Effector CD8-positive, alpha-beta T cell (primary cell): ENCODE measurements around the gene CDC5L.
"Not testable (repeated sequence)": the region's sequence is repeated elsewhere in the genome, so short reads cannot be mapped to it uniquely, and the experiment has no call there.

Source experiments
- DNase-seq: peaks from one replicate; lab custom pipeline; 2025; lab: John Stamatoyannopoulos, UW
- total RNA-seq, 4 experiments: gene quantifications; one replicate each; lab custom pipeline; 2026; lab: John Stamatoyannopoulos, UW

Gene CDC5L
- 115 to 131 (median 122) reads per million in 4 experiments for total RNA-seq

DNA sequence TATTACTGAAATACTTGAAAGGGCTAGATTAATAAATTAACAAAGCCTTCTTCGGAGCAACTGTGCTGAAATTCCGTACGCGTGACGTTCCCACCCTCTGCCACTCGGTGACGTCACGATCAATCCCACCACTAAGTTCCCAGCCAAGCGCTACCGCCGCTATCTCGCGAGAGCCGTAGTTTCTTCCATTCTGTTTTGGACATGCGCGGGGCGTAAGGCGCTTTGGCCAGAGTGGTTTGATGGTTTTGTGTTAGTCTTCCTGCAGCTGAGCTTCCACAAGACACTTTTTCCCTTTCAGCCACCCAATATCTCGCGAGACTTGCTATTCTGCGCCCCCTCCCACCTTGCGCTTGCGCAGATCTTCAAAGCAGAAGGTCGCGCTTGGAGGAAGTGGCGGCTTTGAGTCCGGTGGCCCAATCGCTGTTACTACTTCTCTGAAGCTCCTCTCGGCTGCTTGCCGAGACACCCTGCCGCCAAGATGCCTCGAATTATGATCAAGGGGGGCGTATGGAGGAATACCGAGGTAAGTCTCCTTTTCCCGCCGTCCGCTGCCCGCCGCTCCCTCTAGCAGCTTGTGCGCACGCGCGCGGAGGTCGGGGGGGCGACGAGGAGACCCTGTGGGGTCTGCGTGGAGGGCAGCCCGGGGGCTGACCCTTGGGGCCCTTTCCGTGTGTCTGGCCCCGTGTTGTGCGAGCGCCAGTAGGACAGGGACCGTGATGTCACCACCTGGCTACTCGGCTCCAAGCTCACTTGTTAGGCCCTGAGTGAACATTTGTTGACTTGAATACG lies at the start of gene CDC5L:
Gene CDC5L, plus strand, starts transcription at position 361 of the 789 bp plus-strand sequence. Its CDS starts 118 bp downstream, at position 479.
- peak; percentile 90 for DNase-seq

- DNase-seq, result peak; percentile 52
Observed at GRCh38 chr6:44338228-44339122, 49.0 kb upstream of the CDC5L start.

DNA sequence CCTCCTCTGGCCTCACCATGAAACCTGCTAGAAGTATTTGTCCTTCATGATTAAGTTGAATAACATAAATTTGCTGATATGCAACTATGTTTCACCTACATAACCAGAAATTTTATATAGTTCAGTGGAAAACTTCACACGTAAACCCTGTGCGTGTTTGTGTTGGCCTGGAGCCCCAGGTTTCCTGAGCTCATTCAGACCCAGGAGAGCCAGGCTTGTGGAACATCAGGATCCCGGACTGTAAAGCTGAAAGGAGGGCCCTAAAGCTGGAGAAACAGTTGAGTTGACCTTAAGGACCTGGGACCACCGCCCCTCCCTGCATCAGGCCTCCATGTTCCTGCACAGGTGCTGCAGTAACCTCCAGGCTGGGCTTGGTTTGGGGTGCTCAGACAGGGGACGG lies 48.2 kb upstream of the CDC5L start:
- no peak for DNase-seq

- DNase-seq, result no peak
Observed at GRCh38 chr6:44339763-44340625, 47.5 kb upstream of the CDC5L start.

DNA sequence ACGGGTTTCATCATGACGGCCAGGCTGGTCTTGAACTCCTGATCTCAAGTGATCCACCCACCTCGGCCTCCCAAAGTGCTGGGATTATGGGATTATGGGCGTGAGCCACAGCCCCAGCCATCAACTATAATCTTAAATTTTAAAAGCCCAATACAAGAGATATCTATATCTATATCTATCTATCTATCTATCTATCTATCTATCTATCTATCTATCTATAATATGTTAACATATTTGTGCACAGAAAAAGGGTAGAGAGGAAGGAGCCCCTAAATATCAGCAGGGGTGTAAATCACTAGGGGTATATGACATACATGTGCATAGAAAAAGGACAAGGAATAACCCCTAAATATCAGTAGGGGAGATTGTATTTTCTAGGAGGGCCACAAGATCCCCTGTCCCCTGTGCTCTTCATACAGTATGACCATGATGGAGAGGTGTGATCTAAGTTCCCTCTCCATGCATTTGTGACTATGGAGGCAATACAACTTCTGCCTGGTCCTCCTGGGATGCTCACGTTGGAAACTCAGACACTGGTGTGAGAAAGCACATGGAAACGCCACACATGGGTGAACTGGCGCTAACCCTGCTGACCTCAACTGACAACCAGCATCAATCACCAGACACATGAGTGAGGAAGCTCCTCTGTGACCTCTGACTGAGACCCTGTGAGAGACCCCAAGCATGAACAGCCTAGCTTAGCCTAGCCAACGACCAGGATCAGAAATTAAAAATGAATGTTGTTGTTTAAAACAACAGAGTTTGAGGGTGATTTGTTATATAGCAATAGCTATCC lies 46.2 kb upstream of the CDC5L start:
- DNase-seq, result no peak

GRCh38 chr6:44342052-44342451 lies 45.5 kb upstream of the CDC5L start:
- DNase-seq, result no peak

DNA sequence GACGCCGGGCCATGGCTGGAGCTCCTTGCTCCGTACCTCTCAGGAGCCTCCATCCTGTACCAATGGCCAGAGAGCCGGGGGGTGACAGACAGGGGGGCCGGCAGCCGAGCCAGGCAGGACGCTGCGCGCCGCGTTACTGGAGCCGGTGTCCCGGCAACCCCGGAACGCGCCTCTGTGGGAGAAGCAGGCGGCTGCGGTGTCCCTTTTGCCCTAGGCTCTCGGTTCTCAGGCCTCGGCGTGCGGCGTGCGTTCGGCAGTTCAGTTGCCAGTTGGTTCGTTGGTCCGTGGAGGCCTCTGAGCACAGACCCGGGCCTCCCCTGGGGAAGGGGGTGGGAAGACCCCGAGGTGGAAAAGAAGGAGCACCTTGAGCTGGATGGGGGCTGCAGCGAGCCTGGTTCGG lies 45.0 kb upstream of the CDC5L start, which contains the start of gene SPATS1:
Gene SPATS1, plus strand, starts transcription at position 162 of the 400 bp plus-strand sequence. CDS start 446 bp downstream, outside the sequence.
- no peak for DNase-seq

- not testable (repeated sequence) for DNase-seq
Observed at GRCh38 chr6:44346818-44347217, 40.7 kb upstream of the CDC5L start.

DNA sequence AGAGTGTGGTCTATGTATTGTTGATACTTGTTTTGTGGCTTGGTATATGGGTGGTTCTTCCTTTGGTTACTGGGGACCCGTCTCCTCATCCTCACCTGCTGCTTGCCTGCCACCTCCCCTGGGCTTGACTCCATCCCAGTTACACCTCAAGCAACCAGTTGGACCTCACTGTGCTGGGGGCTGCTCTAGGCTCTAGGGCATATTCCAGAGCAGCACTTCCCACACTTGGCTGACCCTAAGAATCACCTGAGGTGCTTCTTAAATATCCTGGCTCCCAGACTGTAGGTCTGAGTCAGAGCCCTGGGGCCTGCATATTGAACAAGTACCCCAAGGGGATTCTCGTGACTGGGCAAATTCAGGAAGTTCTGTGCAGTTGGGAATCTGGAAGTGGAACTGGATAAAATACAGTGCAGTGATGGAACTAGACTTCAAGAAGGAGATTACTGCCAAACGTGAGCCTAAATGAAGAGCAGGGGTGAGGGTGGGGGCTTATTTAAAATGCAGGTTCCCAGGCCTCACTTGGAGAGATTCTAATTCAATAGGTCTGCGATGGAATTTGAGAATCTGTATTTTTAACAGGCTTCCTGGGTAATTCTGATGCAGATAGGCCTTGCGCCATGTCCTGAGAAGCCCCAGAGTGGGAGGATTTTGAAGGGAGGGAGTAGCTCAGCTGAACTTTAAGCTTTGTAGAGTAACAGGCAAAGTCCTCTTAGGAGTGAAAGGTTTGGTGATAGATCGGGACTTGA lies 37.4 kb upstream of the CDC5L start:
- DNase-seq, result no peak

DNA sequence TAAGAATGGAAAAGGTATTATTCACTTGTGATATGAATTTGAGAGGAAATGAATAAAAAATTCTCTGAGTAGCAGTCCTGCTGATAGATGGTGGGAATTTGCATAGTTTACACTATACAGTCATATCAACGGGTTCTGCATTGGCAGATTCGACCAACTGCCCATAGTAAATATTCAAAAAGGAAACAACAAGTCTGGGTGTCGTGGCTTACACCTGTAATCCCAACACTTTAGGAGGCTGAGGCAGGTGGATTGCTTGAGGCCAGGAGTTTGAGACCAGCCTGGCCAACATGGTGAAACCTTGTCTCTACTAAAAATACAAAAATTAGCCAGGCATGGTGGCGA lies 36.9 kb upstream of the CDC5L start:
- DNase-seq, result not testable (repeated sequence)

GRCh38 chr6:44352259-44352658 lies 35.2 kb upstream of the CDC5L start:
- DNase-seq, result no peak

DNA sequence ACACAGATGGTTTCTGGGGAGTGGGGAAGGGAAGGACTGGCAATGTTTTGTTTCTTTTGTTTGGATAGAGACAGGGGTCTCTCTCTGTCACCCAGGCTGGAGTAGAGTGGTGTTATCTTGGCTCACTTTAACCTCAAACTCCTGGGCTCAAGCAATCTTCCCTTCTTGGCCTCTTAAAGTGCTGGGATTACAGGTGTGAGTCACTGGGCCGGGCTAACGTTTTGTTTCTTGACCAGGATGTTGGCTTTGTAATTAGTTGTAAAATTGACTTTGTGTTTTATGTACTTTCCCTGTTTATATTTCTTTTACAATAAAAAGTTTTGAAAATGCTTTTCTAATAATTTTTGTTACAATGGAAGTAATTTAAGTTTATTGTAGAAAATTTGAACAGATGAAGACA lies 34.2 kb upstream of the CDC5L start:
- DNase-seq, result no peak

- no peak for DNase-seq
Observed at GRCh38 chr6:44355640-44356039, 31.9 kb upstream of the CDC5L start.

DNA sequence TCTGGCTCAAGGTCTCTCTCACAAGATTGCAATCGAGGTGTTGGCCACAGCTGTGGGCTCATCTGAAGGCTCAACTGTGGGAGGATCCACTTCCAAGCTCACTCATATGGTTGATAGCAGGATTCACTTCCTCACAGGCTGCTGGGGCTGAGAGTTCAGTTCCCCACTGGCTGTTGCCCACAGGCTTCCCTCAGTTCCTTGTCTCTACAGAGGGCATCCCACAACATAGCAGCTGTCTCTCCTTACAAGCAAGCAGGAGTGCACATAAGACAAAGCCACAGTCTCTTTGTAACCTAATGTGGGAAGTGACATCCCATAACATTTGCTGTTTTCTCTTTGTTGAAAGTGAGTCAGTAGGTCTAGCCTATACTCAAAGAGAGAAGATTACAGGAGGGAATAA lies 31.0 kb upstream of the CDC5L start:
- DNase-seq, result no peak

DNA sequence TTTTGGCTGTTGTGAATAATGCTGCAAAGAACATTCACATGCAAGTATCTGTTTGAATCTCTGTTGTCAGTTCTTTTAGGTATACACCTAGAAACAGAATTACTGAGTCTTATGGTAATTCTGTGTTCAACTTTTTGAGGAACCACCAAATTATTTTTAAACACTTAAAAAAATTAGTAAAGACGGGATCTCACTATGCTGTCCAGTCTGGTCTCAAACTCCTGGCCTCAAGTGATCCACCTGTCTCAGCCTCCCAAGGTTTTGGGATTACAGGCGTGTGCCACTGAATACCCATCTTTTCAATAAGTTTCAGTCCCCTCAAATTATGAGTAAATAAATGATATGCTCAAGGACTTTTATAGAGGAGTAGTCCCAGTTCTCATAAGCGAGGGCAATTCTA lies 27.5 kb upstream of the CDC5L start:
- no peak for DNase-seq

GRCh38 chr6:44361947-44362346 lies 25.6 kb upstream of the CDC5L start:
- no peak for DNase-seq

DNA sequence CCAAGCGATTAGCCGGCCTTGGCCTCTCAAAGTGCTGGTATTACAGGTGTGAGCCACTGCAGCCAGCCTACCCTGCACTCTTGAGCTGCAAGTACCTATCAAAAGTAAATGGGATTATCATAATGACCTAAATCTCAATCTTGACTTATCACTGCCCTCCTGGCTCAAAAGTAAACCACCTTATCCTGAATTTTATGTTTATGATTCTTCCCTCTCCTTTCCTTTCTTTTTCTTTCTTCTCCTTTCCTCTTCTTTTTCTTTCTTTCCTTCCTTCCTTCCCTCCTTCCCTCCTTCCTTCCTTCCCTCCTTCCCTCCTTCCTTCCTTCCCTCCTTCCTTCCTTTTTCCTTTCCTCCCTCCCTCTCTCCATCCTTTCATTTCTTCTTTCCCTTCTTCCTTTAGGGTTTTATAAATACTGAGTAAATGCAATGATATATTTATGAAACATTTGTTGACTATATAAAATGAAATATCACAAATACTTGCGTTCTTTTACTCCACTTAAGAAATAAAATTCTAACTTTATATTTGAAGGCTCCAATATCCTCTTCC lies 24.1 kb upstream of the CDC5L start:
- DNase-seq, result no peak

- DNase-seq, result no peak
Observed at GRCh38 chr6:44366781-44367180, 20.7 kb upstream of the CDC5L start.

DNA sequence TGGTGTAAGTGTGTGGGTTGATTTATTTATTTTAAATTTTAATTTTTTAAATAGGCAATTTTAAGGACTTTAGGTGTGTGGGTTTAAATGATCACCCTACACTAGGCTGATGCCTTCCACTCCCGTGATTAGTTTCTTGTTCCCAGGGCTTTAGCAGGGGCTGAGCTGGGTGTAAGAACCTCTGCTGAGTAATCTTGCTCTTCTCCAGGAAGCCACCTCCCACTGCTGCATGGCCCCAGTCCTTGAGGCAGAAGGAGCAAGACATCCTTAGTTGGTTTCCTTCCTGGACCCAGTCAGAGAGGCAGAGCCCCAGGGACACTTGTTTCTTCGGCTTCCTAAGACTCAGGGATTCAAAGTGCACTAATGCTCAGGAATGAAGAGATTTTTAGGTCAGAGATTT lies 19.8 kb upstream of the CDC5L start:
- DNase-seq, result no peak

- DNase-seq, result no peak
Observed at GRCh38 chr6:44373051-44373450, 14.5 kb upstream of the CDC5L start.
